CD4-positive, alpha-beta T cell treated with Interleukin-12 subunit alpha and Interleukin-12 subunit beta, for 1 hour (primary cell): ENCODE data around the gene ACAP2.
A peak's percentile ranks its signal among the peaks of the same experiment; 100 is the strongest.
"Not testable (repeated sequence)": the region's sequence is repeated elsewhere in the genome, so short reads cannot be mapped to it uniquely, and the experiment has no call there.

Experiments used
- DNase-seq: peaks from one replicate; pipeline ENCODE4 v3.0.0-alpha.2; 2020

The ACAP2 gene

DNA sequence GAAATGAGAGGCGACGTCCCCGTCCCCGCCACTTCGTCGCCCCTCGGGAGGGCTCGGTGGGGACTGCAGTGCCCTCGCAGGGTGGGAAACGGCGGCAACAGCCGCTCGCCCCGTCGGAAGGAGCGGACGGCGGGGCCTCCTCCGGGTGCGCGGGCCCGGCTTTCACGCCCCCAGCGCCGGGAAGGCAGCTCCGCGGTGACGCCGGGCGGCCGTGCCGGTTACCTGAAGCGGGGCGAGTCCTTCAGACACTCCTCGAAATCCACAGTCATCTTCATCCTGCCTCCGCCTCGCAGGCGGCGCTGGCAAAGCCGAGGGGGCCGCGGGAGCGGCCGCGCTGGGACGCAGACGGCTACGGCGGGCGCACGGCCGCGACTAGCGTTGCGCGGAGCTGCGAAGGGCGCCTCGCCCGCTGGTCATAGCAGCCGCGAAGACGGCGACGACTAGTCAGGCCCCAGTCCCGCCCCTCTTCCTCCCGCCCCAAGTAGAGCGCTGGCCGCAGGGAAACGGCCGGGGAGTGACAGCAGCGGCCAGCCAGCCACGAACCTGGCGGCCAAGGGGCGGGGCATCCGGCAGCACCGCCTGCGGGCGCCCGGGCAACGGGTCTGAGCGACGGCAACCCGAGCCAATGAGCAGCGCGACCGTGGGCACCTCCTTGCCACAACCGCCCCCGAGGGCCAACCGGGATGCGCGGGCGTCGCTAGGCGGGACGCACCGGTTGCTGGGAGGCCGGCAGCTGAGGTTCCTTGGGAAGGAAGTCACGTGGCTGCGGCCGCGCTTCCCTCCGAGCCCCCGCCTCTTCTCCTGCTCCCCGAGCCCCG, at the start of gene ACAP2:
TSS of gene ACAP2 (minus strand) at position 448 of the 818 bp plus-strand sequence. CDS start at position 275, 173 bp downstream.
- peak; percentile 99 for DNase-seq

DNA sequence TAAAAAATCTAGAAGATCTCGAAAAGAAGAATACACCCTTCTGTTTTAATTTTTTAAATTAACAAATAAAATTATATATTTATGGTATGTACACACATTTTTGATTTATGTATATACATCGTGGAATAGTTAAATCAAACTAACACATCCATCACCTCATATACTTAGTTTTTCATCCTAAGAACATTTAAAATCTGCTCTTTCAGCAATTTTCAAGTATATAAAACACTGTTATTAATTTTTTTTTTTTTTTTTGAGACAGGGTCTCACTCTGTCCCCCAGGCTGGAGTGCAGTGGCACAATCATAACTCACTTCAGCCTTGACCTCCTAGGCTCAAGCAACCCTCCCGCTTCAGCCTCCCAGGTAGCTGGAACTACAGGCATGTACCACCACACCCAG, 32.8 kb upstream of the ACAP2 start:
- no peak for DNase-seq

DNA sequence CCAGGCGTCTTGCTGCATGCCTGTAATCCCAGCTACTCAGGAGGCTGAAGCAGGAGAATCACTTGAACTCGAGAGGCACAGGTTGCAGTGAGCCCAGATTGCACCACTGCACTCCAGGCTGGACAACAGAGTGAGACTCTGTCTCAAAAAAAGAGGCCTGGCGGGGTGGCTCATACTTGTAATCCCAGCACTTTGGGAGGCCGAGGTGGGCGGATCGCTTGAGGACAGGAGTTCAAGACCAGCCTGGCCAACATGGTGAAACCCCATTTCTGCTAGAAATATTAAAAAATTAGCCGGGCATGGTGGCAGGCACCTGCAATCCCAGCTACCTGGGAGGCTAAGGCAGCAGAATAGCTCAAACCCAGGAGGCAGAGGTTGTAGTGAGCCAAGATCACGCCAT, 32.3 kb upstream of the ACAP2 start:
- not testable (repeated sequence) for DNase-seq

DNA sequence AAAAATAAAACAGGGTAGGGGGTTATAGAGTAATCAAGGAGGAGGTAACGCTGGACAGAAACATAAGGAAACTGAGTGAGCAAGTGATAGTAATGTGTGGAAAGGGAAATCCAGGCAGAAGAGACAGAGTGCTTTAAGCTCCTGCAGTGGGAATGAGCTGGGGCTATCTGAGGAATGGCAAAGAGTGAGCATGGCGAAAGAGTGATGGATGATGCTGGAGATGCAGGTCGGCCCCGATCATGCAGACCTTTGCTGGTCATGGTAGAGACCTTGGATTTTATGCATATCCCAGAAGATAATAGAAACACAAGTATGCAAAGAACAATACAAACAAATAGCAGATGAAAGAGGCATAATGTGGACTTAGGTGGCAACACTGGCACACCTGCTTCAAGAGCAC, 26.0 kb upstream of the ACAP2 start:
- no peak for DNase-seq

DNA sequence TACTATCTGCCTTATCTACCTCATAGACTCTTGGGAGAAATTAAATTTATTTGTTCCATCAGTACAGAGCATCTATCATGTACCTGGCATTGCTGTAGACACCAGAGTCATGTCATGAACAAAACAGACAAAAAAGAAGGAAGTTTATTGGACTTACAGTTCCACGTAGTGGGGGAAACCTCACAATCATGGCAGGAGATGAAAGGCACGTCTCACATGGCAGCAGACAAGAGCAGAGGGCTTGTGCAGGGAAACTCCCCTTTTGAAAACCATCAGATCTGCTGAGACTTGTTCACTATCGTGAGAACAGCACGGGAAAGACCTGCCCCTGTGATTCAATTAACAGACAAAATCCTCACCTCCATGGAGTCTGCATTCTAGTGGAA, 25.6 kb upstream of the ACAP2 start:
- DNase-seq = no peak

GRCh38 chr3:195467641-195468390, 25.0 kb upstream of the ACAP2 start:
- no peak for DNase-seq

GRCh38 chr3:195466251-195466650, 23.4 kb upstream of the ACAP2 start:
- no peak for DNase-seq

- not testable (repeated sequence) for DNase-seq
Measured at GRCh38 chr3:195462922-195463321, 20.1 kb upstream of the ACAP2 start.

GRCh38 chr3:195462308-195462610, 19.4 kb upstream of the ACAP2 start:
- no peak for DNase-seq

GRCh38 chr3:195461594-195462307, 18.9 kb upstream of the ACAP2 start:
- DNase-seq = no peak

- DNase-seq = no peak
Measured at GRCh38 chr3:195460091-195460713, 17.4 kb upstream of the ACAP2 start.

GRCh38 chr3:195458316-195458717, 15.5 kb upstream of the ACAP2 start:
- DNase-seq = peak; percentile 42

- no peak for DNase-seq
Measured at GRCh38 chr3:195455789-195456188, 13.0 kb upstream of the ACAP2 start.

DNA sequence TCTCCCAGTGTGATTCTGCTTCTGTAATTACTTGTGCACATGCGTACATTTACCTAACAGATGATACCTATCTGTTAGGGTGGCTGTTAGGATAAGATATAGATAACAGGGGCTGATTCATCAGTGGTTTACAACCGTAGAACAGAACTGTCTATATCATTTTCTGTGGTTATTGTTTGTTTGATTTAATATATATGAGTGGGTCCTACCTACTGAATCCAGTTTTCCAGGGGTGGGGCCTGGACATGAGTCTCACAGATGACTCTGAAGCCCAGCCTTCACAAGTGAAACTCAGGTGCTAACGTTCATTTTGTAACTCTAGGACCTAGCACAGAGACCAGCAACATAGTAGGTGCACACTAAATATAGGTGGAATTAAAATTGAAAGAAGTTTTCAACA, 10.4 kb upstream of the ACAP2 start:
- no peak for DNase-seq

DNA sequence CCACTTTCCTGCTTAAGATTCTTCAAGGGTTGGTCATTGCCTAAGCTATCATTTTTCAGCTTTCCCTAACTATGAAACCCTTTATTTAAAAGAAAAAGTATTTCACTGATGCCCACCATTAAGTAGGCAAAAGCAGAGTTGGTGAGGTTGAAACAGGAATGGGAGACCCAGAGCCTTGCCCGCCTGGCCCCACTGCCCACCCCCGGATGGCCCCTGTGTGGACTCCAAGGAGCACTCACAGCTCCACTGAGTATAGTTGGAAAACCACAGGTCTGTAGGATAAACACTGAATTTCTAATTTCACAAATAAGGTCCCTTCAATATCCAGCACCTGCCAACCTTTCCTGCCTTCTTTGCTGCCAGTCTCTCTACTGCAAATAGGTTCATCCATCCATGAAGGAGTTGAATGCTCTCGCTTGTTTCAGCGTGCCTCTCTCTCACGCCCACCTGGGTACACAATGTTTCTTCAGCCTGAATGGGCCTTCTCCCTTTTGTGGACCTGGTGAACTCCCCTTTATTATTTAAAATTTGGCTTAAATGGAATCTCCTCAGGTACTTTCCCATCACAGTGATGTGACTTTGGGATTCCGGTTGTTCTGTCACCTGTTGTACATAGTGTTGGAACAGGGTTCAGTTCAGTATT, 8.7 kb upstream of the ACAP2 start:
- DNase-seq = no peak

DNA sequence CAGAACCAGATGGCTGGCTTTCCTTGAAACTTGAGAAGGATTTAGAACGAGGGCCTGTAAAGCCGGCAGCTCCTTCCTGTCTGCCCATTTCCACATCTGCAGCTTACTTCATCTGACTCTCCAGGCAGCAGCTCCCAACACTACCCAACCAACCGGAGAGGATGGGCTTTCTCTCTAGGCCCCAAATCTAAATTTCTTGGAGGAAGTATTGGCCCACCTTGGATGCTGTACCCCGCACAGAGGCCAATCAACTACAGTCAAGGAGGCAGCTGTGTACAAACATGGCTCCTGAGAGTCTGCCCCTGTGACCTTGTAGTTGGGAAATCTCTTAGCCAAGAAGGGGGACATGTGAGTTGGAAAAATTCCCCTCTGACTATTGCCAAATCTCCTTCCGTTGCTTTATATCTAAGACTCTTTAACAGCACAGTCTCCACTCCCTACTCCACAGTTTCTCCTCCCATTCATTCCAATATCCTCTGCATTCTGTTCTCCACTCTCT, 8.0 kb upstream of the ACAP2 start:
- DNase-seq = no peak

GRCh38 chr3:195448205-195448875, 5.5 kb upstream of the ACAP2 start:
- no peak for DNase-seq

DNA sequence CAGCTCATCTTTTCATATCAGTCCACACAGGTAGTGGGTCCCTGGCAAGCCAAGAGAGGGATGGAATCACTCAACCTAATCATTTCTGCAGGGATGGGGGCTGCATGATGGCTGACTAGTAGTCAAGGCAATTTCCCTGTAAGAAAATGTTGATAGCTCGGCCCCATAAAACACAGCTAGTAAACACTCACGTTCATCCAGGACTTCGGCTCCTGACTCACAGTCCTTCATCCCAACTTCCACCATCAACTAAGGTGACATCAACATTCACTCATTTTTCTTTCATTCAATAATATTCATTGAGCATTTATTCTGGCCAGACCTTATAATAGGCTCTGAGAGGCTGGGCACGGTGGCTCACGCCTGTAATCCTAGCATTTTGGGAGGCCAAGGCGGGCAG, 4.4 kb upstream of the ACAP2 start:
- DNase-seq = no peak

- DNase-seq = no peak
Measured at GRCh38 chr3:195446359-195446758, 3.5 kb upstream of the ACAP2 start.

DNA sequence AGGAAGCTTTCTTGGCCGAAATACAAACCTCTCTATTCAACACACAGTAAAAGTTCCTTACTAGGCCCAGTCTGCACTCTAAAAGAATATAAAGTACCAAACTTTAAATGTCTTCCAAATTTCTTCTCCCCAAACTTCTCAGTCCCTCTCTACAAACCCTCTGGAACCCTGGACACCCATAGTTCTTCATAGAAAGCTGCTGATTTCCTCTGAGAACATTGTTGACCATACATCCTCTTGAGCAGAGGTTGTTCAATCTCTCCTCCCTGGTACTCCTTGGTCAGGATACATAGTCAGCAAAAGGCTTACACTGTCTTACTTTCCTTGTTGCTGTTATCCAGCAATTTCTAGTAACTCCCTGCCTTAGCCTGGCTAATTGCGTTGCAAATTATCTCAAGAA, 3.1 kb upstream of the ACAP2 start:
- no peak for DNase-seq

DNA sequence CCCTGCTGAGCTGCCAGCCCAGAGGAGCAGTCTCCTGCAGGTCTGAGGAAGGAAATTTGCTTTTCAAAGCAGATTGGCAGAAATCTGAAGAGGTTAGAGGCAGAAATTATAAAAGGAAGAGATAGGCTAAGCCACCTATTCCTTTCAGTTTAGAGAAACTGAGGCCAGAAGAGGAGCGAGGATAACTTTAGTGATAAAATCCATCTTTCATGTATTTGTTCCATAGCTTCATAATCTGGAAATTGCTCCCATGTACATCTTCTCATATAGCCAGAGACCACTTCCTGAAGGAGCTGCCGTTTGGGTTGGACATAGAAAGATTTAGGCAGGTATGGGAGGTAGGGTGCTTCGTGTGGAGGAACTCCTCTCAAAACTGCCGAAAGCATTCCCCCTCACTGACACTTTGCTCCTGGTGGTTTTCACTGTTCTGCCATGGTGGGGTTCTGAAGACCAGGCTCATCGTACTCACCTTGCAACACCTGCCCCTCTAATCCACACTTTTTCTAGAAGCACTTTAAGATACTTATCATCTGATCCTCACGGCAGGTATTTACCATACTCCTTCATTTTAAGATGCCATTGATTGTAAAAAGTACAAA, 670 bp upstream of the ACAP2 start:
- DNase-seq = peak; percentile 9
